ENCODE data around the gene NRGN. TPM values are rescaled to one million over a fixed set of nuclear protein-coding genes. Genes with fewer than 3 reads are reported as not detected.

NRGN gene
- total and polyA plus RNA-seq, 10 of the 15 experiments (the other 5 are each of a cell fraction or from before 2014, with no cell fraction given): 0.36 to 3.2 (median 1.1) TPM; not detected in 2

- peak overlapping the region; percentile 99 for H3K4me2 ChIP-seq (ENCODE audit: control insufficient read depth, insufficient read depth)
- ATAC-seq (peak; percentile 94), FAIRE-seq (peak; percentile 71), DNase-seq (ENCODE audit: low read depth, low spot score) (peak; percentile 53)
- ChIA-PET RAD21 (ENCODE audit: unreplicated experiment) (interaction anchor here (0.8 to 2.5 kb wide), 13 partner anchors 9 to 90 kb away, joined by 3 to 34 read pairs (median 7); partner anchors contain the start of genes ESAM, MSANTD2, SIAE and SPA17), CTCF (interaction anchor here (0.5 to 12.2 kb wide), 19 partner anchors 10 to 1643 kb away, joined by 3 to 202 read pairs (median 6); partner anchors contain the start of genes ESAM, MSANTD2, SIAE and SPA17), SMC1A (ENCODE audit: uncharacterized antibody, unreplicated experiment) (interaction anchor here (0.6 to 7.0 kb wide), 10 partner anchors 9 to 76 kb away, joined by 3 to 91 read pairs (median 4); partner anchors contain the start of genes ESAM, SIAE and SPA17), POLR2A (interaction anchor here (0.5 to 1.9 kb wide), 9 partner anchors 9 to 124 kb away, joined by 3 to 12 read pairs (median 3); partner anchors contain the start of genes ESAM, MSANTD2, SIAE and SPA17)
- in situ Hi-C loops (cut with MboI) (no loop called here), intact Hi-C loops (cut with micrococcal nuclease; ENCODE audit: unreplicated experiment) (loop anchor here (1.0 kb wide), 1 partner anchor 12 kb away; no protein-coding TSS in a partner anchor)
- no peaks in the 10 kb centered on the region for H3K27me3 ChIP-seq (replicated peaks in 1 of 2; ENCODE audit: control insufficient read depth in 2 of 2, insufficient read depth in 2 of 2, low read length in 1 of 2)
- no TSS peak for BruUV-seq (replicated peaks)
- H3K27ac ChIP-seq (ENCODE audit: control insufficient read depth, insufficient read depth): peak overlapping the region; percentile 53; the same call in 1 of the 2 replicates
- 3% methylated on average over 24 of the region's 37 CpGs for WGBS (ENCODE audit: insufficient coverage, insufficient replicate concordance, low lambda C conversion rate, missing lambda C conversion rate)
- peaks cover 4% of the 10 kb centered on the region; the same call in 1 of the 2 replicates for H3K4me1 ChIP-seq (ENCODE audit: control insufficient read depth, insufficient read depth, low read length)
- peak overlapping the region; percentile 98 for H2AFZ ChIP-seq (ENCODE audit: control insufficient read depth, low read depth, low read length)
- H3K4me3 ChIP-seq: peak overlapping the region; percentile 88
- no peaks in the 10 kb centered on the region for H3K9me3 ChIP-seq (replicated peaks; ENCODE audit: control insufficient read depth, insufficient read depth, low read length)
- no peaks in the 10 kb centered on the region for H4K20me1 ChIP-seq (ENCODE audit: control insufficient read depth, insufficient read depth)
- H3K9ac ChIP-seq (ENCODE audit: control insufficient read depth, insufficient read depth, low read length): peak overlapping the region; percentile 68
- H3K36me3 ChIP-seq (ENCODE audit: control insufficient read depth in 2 of 2, insufficient read depth in 2 of 2, low read length in 1 of 2): no peaks in the 10 kb centered on the region
- H3K79me2 ChIP-seq (ENCODE audit: control insufficient read depth, insufficient read depth, low read length): no peaks in the 10 kb centered on the region
- TF ChIP-seq MEF2B (IDR thresholded peaks at IDR 0.05; ENCODE audit: partially characterized antibody, poor library complexity, severe bottlenecking) (peak; percentile 38), DPF2 (IDR thresholded peaks at IDR 0.05) (peak; percentile 41), ASH2L (IDR thresholded peaks at IDR 0.05; ENCODE audit: borderline replicate concordance, low read depth) (no peak), SUZ12 (IDR thresholded peaks at IDR 0.05; ENCODE audit: unreplicated experiment) (no peak), POU2F2 (IDR thresholded peaks at IDR 0.05; ENCODE audit: borderline replicate concordance, low read depth, low read length) (peak; percentile 64; the same call in 1 of the 3 replicates), SMARCA5 (IDR thresholded peaks at IDR 0.05) (0 out of 2 replicates have a peak, but pooled peaks have one; percentile 78), IKZF1 (conservative IDR thresholded peaks at IDR 0.05) (peak; percentile 73), KAT2A (conservative IDR thresholded peaks at IDR 0.05; ENCODE audit: control insufficient read depth, low read depth, low read length) (no peak), BHLHE40 (IDR thresholded peaks at IDR 0.05; ENCODE audit: borderline replicate concordance in 1 of 2, low read depth in 2 of 2, low read length in 1 of 2) (peak; percentile 77 to 89; a peak in 3 of 4 replicates), FOXK2 (IDR thresholded peaks at IDR 0.05) (peak; percentile 45; the same call in 1 of the 2 replicates), CTCF (IDR thresholded peaks at IDR 0.05 in 2 of 3, conservative IDR thresholded peaks at IDR 0.05 in 1 of 3; ENCODE audit: control insufficient read depth in 2 of 3, extremely low read depth in 1 of 3, insufficient read depth in 1 of 3, low read depth in 3 of 3, low read length in 3 of 3) (peak; percentile 66 to 79 (median 78)), HDAC2 (IDR thresholded peaks at IDR 0.05) (no peak), TBL1XR1 (IDR thresholded peaks at IDR 0.05; ENCODE audit: low read depth, low read length) (no peak), ZBTB33 (IDR thresholded peaks at IDR 0.05) (no peak)
- TF ChIP-seq, protein P1, sequence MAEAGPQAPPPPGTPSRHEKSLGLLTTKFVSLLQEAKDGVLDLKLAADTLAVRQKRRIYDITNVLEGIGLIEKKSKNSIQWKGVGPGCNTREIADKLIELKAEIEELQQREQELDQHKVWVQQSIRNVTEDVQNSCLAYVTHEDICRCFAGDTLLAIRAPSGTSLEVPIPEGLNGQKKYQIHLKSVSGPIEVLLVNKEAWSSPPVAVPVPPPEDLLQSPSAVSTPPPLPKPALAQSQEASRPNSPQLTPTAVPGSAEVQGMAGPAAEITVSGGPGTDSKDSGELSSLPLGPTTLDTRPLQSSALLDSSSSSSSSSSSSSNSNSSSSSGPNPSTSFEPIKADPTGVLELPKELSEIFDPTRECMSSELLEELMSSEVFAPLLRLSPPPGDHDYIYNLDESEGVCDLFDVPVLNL (IDR thresholded peaks at IDR 0.05; ENCODE audit: low read depth, low read length): no peak
- TF ChIP-seq, protein P2, sequence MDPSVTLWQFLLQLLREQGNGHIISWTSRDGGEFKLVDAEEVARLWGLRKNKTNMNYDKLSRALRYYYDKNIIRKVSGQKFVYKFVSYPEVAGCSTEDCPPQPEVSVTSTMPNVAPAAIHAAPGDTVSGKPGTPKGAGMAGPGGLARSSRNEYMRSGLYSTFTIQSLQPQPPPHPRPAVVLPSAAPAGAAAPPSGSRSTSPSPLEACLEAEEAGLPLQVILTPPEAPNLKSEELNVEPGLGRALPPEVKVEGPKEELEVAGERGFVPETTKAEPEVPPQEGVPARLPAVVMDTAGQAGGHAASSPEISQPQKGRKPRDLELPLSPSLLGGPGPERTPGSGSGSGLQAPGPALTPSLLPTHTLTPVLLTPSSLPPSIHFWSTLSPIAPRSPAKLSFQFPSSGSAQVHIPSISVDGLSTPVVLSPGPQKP (IDR thresholded peaks at IDR 0.05; ENCODE audit: low read depth, low read length): no peak
These were observed 7.0 kb downstream of the NRGN start for GRCh38 chr11:124746621-124747243.

All from GM12878 (cell line).